K562 (cell line): ENCODE measurements around the gene NUDT4B.
"Not testable (repeated sequence)": the region's sequence is repeated elsewhere in the genome, so short reads cannot be mapped to it uniquely, and the experiment has no call there.

Experiments used
- DNMT1 ChIP-seq: fragments of 450-650 bp; IDR thresholded peaks from 2 replicates; pipeline ENCODE4 v1.6.1; 2016; ENCODE audit warnings: antibody characterized with exemption, mild to moderate bottlenecking
- HDAC2 ChIP-seq: fragments of 450-650 bp; IDR thresholded peaks from 2 replicates; pipeline ENCODE4 v1.6.1; 2016; ENCODE audit warnings: mild to moderate bottlenecking
- MEF2D ChIP-seq: conservative IDR thresholded peaks from 2 replicates; pipeline ENCODE4 v1.6.1; 2016; ENCODE audit warnings: low read depth, missing genetic modification characterization, missing compliant biosample characterization
- SREBF1 ChIP-seq: fragments of 150-350 bp; IDR thresholded peaks from 2 replicates; pipeline ENCODE4 v1.6.1; 2014; ENCODE audit warnings: antibody characterized with exemption, low read depth, low read length, borderline replicate concordance
- U2AF2 ChIP-seq: fragments of 200-400 bp; formaldehyde crosslinking; optimal IDR thresholded peaks from 2 replicates; pipeline ENCODE3; 2017; ENCODE audit warnings: low read depth, mild to moderate bottlenecking, low read length
- ZBTB1 ChIP-seq: sonication (generic); formaldehyde crosslinking; IDR thresholded peaks from 2 replicates; pipeline ENCODE4 v1.8.1; 2023; ENCODE audit warnings: missing genetic modification reagents, low read depth, mild to moderate bottlenecking, borderline replicate concordance
- ZNF217 ChIP-seq: sonication (generic); formaldehyde crosslinking; IDR thresholded peaks from 2 replicates; pipeline ENCODE4 v1.8.0; 2022; ENCODE audit warnings: mild to moderate bottlenecking, missing genetic modification reagents
- TF ChIP-seq, protein P1 (sequence below), 3 experiments: IDR thresholded peaks in 2 of 3; conservative IDR thresholded peaks in 1 of 3; 2 replicates each; pipeline ENCODE4 v1.5.1; 2011 to 2012; ENCODE audit warnings: low read length in 3 of 3, mild to moderate bottlenecking in 3 of 3, control low read depth in 2 of 3, improper control_type of control experiment in 1 of 3, inconsistent platforms in 1 of 3, low read depth in 1 of 3, mixed read lengths in 1 of 3, moderate library complexity in 1 of 3; ENCODE audit not compliant: insufficient read depth in 2 of 3
- TF ChIP-seq, protein P2 (sequence below): fragments of 150-350 bp; IDR thresholded peaks from 2 replicates; pipeline ENCODE4 v1.6.1; 2014; ENCODE audit warnings: low read depth, mild to moderate bottlenecking, low read length, borderline replicate concordance

DNA sequence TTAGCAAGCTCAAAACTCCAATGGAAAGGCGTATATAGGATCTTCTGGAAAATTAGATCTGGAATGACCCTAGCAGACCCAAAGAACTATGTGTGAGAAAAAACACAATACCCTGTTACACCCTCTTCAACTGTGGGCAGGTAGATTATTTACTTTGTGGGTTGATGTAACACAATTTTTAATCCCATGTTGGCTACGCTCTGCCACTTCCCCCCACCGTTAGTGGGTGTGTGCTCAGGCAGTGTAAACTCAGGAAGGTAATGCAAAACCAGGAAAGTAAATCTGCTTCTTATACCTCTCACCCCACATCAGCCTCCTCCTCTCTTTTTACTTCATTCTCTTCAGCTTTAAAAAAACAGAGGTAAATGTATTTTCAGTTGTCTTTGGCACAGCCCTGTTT lies 23.7 kb upstream of the NUDT4B start:
- TF ChIP-seq, protein P1, sequence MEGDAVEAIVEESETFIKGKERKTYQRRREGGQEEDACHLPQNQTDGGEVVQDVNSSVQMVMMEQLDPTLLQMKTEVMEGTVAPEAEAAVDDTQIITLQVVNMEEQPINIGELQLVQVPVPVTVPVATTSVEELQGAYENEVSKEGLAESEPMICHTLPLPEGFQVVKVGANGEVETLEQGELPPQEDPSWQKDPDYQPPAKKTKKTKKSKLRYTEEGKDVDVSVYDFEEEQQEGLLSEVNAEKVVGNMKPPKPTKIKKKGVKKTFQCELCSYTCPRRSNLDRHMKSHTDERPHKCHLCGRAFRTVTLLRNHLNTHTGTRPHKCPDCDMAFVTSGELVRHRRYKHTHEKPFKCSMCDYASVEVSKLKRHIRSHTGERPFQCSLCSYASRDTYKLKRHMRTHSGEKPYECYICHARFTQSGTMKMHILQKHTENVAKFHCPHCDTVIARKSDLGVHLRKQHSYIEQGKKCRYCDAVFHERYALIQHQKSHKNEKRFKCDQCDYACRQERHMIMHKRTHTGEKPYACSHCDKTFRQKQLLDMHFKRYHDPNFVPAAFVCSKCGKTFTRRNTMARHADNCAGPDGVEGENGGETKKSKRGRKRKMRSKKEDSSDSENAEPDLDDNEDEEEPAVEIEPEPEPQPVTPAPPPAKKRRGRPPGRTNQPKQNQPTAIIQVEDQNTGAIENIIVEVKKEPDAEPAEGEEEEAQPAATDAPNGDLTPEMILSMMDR (IDR thresholded peaks at IDR 0.05 in 2 of 3, conservative IDR thresholded peaks at IDR 0.05 in 1 of 3; ENCODE audit: insufficient read depth in 2 of 3, low read depth in 1 of 3, low read length in 3 of 3) = not testable (repeated sequence)
- not testable (repeated sequence) for TF ChIP-seq SREBF1; U2AF2; HDAC2; ZBTB1 (CRISPR knock-in tag); MEF2D; ZNF217 (CRISPR knock-in tag); DNMT1
- TF ChIP-seq, protein P2, sequence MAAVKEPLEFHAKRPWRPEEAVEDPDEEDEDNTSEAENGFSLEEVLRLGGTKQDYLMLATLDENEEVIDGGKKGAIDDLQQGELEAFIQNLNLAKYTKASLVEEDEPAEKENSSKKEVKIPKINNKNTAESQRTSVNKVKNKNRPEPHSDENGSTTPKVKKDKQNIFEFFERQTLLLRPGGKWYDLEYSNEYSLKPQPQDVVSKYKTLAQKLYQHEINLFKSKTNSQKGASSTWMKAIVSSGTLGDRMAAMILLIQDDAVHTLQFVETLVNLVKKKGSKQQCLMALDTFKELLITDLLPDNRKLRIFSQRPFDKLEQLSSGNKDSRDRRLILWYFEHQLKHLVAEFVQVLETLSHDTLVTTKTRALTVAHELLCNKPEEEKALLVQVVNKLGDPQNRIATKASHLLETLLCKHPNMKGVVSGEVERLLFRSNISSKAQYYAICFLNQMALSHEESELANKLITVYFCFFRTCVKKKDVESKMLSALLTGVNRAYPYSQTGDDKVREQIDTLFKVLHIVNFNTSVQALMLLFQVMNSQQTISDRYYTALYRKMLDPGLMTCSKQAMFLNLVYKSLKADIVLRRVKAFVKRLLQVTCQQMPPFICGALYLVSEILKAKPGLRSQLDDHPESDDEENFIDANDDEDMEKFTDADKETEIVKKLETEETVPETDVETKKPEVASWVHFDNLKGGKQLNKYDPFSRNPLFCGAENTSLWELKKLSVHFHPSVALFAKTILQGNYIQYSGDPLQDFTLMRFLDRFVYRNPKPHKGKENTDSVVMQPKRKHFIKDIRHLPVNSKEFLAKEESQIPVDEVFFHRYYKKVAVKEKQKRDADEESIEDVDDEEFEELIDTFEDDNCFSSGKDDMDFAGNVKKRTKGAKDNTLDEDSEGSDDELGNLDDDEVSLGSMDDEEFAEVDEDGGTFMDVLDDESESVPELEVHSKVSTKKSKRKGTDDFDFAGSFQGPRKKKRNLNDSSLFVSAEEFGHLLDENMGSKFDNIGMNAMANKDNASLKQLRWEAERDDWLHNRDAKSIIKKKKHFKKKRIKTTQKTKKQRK = not testable (repeated sequence)
